Activated CD4-positive, alpha-beta T cell treated with anti-CD3 and anti-CD28 coated beads, Interleukin-2, amount 50 U/mL, for 48 hours (primary cell): ENCODE data around the gene AQP6.

Source experiments
- DNase-seq, 2 experiments: peaks; one replicate each; pipeline ENCODE4 v3.0.0-alpha.2; 2020

The AQP6 gene

DNA sequence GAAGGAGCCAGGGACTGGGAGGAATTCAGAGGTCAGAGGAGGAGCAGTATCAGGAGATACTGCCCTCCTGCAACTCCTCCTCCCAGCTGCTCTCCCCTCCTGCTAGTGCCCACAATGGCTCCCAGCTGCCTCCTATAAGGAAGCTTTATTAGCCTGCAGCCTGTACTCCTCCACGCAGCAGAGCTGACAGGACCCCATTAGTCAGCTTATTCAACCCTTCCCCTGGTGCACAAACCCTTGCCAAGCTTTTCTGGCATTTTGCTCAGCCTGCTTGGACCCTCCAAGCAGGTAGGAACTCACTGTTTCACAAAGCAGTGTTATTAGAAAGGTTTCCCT lies 29.2 kb upstream of the AQP6 start:
- DNase-seq = no peak

DNA sequence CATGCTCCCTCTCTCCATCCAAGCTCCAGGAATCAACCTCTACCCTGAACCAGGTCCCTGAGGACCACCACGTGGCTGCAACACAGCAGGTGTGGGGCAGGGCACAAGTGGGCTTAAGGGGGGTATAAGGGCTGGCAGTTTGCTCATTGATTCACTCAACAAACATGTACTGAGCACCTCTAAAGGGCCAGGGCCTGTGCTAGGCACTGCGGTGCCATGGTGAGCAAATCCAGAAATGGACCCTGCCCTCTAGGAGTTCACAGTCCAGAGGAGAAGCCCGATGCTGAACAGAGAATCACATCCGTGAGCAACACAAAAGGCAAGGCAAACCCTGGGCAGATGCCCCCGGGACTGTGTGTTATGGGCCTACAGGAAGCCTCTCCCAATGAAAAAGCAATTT lies 28.7 kb upstream of the AQP6 start:
- DNase-seq = no peak

DNA sequence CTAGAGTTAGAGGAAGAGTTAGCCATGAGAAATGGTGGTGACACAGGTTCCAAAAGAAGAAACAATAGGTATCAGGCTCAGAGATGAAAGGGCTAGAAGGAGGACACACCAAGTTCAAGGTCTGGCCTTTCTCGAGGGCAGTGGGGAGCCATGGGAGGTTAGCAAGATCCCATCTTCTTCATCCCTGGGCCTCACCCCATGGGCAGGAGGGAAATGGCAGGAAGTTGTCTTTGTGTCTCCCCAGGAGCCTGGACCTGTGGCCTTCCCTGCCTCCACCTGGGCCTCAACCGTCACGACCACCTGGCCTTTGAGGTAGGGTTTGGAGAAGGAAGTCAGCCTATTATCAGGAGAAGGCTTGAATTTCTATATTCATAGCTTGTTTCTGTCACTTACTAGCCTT lies 28.0 kb upstream of the AQP6 start:
- no peak for DNase-seq

DNA sequence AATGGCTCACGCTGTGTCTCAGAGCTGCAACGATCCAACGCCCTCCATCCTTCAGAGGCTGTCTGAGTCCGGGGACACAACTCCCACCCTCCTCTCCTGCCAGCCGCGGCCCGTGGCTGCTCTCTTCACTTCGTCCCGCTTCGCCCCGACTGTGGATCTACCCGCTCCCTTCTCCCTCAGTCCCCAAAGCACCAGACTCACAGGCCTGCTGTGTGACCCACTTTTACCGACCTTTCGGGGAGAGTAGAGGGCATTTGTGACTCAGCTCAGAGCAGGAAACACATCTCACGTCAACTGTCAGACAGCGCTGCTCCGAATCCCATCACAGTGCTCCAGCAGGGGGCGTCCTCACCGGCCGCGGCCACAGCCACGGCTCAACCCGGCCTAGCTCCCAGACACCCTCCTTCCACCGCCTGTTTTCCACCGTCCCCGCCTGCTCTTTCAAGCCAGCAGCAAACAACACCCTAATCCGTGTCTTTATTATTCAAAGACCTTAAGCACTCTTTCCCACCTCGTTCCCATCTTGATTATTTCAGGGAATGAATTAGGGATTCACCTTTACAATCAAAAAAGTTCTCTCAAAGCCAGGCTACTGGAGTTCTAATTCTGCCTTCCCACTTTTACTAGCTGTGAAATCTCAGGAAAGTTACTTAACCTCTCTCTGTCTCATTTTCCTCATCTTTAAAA lies 27.2 kb upstream of the AQP6 start:
- peak; percentile 94 to 95 for DNase-seq

DNA sequence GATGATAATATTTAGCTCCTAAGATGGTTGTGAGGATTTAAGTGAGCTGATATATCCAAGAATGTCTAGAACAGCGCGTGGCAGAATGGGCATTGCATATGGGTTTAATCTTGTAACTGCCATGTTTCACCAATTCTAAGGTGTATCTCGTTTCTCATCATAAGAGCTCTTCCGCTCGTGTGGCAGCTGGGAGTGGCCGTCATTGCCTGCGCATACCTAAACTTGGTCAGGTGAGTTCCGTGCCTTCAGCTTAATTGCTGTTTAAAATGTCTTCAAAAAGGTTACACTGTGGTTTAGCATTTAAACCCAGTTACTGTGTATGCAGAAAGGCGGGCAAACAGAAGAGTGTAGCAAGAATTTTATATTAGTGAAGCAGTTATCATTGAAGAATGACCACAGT lies 26.7 kb upstream of the AQP6 start:
- no peak for DNase-seq

DNA sequence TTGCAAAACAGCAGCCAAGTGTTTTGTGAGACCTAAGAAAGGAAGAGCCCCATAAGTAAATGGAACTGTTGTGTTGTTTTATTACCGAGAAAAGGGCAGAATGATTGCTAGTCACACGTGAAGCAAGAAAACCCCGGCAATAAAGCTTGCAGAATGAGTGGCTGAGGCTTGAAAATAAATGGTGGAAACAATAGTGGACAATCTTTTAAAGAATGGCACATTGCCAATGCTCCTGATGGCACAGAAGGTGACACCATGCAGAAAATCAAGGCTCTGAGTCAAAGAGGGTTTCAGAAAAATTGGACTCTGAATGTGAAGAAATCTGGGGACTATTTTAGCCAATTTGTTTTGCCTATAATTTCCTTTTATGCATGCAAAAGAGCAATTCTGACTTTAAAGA lies 26.2 kb upstream of the AQP6 start:
- no peak for DNase-seq

DNA sequence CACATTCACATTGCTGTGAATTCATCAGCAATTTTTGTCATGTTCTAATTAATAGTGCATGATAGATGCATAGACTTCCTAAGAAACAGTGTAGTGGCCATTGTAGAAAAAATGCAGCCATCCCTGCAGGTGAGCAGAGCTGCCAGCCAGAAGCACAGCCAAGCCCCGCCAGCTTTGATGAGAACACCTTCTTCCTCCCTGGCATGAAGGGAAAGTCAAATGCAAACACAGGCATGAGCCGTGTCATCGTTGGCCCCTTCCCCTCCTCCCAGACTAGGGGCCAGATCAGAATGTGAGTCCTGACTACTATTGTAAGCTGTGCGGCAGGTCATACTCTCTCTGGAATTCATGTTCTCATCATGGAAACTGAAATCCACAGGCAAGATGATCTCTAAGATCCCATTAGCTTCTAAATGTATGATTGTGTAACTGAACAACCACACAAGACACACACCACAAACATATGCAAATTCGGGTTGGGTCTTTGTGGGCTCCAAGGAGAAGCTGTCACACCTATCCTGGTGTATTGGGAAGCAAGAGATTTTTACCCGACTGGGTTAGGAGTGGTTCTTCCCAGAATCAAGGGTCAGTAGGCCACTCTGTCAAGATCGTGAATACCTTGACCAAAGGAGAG lies 25.0 kb upstream of the AQP6 start:
- DNase-seq = no peak

DNA sequence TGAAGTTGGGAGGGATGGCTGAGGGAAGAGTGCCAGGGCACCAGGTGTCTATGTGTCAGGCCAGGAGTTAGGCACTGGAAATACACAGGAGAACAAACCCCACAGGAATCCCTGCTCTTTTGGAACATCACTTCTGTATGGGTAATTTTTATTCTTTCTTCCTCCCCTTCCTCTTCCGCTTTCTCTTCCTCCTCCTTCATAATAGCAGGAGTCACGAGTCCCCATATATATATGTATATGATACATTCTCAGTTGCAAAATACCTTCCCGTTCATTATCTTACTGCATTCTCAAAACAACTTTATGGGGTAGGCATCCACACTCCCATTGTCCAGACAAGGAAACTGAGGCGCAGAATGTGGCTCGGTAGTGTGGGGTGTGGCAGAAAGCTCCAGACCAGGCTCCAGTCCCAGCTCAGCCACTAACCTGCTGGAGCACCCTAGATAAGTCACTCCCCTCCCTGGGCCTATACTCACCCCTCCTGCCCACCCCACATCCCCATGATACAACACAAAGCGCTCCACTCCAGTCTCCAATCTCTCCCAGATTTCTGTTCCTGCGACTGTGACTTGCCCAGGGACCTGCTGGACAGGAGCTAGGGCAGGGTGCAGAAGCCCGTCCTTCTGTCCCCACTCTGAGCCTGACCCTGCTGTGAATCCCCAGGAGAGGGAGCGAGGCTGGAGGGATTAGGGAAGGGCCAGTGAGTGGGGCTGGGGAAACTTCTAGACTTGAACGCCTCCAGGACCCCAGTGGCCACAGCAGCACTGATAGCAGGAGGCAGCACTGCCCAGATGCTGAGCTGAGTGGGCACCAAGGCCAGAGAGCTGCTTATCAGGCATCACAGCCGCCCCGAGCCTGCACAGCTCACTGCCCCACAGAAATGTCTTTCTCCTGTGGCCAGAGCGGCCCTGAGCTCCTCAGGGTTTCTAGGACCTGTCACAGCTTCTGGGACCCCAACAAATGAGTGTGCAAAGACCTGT lies 23.6 kb upstream of the AQP6 start:
- no peak for DNase-seq

DNA sequence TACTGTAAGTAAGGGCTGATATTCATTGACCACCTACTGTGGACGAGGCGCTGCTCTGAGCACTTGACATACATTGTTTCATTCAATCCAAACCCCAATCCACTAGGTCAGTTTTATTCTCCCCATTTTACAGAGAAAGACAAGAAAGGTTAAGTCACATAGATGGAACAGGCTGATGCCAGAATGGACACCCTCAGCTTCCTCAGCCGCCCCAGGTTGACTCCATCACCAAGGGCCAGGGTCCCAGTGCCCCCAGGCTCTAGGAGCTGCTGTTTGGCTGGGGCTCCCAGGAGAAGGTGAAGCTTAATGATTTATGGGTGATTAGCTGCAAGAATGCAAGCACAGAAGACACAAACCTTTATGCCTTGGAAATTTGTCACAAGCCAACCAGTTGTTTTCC lies 22.9 kb upstream of the AQP6 start:
- no peak for DNase-seq

DNA sequence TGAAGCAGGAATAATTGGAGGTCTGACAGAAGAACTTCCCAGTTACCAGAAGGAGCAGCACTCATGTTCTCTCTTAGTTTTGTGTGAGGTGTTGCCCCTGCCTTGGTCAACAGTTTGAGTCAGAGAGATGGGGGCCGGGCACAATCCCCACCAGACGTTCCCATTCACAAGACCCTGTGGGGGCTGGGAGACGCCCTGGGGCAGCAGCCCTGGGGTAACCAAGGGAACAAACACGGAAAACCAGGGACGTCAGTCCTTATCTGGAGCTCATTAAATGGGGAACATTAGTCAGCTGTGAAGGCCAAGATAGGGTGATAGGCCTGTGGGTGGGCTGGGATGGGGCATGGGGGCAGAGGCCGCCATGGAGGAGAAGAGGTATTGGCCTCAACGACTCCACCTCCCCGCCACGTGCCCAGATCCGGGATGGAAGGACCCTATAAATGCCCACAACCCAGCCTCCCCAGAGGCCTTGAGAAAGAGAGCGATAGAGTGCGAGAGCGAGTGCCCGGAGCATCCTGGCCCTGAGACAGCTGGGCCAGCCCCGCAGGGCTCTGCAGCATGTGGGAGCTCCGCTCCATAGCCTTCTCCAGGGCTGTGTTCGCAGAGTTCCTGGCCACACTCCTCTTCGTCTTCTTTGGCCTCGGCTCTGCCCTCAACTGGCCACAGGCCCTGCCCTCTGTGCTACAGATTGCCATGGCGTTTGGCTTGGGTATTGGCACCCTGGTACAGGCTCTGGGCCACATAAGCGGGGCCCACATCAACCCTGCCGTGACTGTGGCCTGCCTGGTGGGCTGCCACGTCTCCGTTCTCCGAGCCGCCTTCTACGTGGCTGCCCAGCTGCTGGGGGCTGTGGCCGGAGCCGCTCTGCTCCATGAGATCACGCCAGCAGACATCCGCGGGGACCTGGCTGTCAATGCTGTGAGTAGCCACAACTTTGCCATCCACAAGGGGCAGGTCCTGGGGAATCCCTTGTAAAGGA lies 22.2 kb upstream of the AQP6 start, which contains the start of gene AQP2:
TSS of gene AQP2 (plus strand) at position 465 of the 979 bp plus-strand sequence. CDS start at position 559, 94 bp downstream.
- no peak for DNase-seq

DNA sequence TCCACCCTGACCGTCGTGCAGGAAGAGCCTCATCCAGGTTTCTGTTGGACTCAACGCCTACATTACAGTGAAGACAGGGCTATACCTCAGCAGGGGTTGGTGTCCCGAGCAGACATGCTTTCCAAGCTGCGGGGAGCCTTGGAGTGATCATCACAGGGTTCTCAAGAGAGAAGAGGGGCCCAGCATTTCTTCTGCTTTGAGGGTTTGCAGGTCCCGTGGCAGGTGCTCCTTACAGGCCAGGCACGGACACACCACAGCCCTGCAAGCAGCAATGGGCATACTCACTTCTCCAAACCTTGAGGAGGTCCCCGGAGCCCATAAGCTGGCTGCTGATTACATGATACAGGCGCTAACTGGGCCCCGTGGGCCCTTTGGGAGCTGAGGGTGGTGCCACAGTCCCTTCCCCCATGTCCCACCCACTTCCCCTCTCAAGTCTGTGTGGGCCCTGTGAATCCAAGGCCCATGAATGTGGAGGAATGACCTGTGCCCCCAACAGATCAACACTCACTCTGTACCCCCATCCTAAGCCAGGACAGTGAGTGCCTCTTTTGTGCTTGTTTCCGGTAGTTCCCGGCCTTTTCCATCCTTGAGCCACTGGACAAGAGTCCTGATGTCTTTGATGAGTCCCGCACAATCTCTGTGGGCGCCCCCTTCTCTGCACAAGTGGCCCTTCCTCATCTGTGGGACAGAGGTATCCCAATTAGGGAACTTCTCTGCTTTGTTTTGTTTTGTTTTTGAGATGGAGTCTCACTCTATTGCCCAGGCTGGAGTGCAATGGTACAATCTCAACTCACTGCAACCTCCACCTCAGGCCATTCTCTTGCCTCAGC lies 21.1 kb upstream of the AQP6 start:
- DNase-seq = no peak

DNA sequence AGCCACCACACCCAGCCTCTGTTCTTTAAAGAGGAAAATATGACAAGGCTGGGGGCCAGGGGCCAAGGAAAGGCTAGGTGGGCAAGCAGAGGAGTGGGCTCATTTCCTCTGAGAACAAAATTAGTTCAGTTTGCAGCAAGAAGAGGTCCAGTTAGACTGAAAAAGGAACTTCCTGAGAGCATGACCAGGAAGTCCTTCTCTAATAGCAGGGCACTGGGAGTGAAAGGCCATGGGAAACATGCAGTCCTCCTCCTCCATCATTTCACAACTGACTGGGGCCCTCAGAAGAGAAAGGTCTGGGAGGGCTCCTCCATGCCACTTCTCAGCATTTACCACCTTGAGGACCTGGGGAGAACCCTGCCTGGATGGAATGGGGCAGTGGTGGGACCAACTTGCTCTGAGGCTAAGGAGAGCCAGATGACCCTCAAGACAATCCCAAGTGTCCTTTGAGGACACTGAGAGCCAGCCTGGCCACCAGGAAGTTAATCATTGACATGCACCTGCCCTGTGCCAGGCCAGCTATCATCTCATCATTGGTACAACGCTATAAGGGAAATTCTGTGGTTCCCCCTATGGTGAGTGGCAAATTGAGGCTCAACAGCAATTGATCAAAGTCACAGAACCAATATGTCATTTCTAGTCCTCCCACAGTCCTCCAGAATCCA lies 20.2 kb upstream of the AQP6 start:
- no peak for DNase-seq

DNA sequence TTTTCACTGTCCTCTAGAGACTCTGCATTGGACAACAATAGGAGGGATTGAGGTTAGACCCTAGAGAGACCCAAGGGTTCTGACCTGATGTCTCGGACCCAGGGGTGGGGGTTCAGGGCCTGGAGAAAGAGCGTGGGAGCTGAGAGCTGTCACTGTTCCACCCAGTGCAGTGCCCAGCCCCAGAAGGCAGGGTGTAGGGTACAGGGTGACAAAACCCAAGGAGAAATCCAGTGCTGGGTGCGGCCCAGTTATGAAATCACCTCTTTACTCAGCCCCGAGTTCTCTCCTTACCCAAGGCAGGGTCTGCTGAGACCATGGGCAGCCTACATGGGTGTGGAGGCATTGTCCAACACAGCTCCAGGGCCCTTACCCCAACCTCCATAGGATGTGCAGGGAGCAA lies 19.6 kb upstream of the AQP6 start:
- no peak for DNase-seq

DNA sequence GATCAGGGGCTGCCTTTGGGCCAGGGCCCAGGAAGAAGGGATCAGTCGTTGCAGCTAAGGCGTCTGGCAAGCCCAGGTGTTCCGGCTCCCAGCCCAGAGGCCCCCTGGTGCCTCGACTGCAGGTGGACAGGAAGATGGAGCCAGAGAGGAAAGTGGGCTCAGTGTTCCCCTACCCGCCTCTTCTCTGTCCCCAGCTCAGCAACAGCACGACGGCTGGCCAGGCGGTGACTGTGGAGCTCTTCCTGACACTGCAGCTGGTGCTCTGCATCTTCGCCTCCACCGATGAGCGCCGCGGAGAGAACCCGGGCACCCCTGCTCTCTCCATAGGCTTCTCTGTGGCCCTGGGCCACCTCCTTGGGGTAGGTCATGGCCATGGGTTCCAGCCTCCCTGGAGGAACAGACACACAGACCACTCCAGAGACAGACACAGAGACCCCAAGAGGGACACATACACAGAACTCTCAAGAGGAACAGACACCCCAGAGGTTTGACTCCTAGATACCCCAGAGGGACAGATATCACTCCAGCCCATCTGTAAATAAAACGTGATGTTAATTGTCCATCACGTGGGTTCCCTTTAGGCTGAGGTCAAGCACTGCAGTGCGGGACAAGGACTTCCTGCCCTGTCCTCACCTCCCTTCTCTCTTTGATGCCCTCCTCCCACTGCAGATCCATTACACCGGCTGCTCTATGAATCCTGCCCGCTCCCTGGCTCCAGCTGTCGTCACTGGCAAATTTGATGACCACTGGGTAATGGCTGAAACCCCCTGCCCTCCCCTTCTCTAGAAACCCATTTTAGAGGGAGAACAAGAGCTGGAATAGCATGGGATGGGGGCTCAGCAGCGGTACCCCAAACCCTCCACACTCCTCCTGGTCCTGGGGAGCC lies 18.5 kb upstream of the AQP6 start:
- no peak for DNase-seq

DNA sequence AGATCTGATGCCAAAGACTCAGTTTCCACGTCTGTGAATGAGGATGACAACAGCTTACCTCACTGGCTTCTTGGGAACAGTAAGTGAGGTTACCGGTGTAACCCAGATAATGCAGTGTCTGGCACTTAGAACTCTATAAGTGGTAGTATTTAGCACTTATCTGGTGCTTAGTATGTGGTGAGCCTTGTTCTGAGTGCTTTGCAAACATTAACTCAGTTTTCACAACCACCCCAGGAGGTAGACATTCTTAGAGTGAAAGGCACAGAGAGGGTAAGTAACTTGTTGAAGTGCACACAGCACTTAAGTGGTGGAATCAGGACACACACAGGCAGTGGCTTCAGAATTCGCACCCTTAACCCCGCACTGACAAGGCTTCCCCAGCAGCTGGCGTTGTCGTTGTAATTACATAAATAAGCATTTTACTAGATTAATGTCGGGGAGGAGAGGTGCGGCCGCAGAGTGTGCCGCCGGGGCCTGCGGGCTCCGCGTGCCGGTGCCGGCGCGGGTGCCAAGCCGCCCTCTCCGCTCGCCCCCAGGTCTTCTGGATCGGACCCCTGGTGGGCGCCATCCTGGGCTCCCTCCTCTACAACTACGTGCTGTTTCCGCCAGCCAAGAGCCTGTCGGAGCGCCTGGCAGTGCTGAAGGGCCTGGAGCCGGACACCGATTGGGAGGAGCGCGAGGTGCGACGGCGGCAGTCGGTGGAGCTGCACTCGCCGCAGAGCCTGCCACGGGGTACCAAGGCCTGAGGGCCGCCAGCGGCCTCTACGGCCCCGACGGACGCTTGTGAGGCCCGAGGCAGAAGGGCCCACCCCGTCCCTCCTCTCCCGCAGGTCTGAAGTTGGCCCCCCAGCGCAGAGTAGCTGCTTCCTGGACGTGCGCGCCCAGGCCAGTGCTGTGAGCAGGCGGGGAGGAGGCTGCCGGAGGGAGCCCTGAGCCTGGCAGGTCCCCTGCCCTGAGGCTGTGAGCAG lies 17.6 kb upstream of the AQP6 start:
- no peak for DNase-seq

DNA sequence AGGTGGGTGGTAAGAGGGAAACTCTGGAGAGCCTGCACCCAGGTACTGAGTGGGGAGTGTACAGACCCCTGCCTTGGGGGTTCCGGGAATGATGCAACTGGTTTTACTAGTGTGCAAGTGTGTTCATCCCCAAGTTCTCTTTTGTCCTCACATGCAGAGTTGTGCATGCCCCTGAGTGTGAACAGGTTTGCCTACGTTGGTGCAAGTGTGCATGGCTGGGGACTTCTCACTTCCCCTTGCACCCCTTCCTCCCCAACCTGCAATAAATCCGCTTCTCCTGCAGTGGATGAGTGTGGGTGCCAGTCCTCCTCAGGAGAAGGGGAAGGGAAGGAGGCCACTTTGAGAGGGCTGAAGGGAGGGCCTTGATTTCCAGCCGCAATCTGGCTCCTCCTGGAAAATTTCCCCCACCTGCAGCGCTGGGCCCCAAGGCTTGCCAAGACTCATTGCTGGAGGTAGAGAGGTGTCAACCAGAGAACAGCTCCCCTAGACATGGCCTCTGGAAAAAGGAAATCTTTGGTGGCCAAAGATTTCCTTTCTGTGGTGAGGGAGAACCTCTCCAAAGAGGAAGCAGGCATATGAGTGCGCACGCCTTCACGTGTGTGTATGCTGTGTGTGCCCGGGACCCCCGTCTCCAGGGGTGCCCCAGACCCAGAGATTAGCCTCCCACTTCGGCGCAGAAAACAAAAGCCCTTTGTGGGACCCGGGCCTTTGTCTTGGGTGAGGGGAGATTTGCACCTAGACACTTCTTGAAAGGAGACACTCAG lies 16.7 kb upstream of the AQP6 start:
- no peak for DNase-seq

DNA sequence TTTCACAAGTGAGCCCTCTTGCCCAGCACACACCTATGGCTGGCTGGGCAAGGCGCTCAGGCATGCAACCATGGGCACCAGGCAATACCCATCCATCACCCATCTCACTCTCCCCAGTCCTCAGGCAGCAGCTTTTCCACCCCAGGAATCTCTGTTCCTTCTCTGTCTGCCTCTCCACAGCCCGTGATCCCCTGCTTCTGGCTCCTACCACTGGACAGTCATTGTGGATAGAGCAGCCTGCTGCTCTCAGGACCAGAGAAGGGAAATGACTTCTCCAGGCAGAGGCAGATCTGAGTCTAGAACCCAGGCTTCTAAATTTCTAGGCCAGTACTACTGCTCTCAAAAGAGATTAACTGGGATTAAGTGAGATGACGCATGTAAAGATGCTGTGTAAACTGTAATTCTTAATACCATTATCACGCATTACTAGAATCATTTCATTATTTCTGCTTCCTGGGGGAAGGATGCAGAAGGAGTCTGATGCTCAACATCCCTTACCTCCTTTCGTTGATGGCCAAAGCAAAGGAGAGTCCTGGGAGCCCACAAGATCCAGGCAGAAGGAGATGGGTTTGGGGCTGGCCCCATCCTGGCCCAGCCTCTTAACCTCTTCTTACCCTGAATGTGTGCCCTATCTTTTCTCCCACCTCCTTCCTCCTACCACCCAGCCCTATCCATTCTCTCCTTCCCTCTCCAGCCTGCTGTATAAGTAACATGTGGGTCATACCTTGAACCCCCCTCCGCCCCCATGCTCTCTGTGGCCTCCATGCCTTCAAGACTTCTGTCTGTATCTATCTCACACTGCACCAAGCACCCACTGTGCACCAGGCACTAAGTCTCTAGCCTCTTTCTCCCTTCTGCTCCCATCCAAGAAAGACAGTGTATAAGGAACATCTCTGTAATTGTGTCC lies 15.8 kb upstream of the AQP6 start:
- DNase-seq = no peak
